Retina (tissue), 1 donor: ENCODE measurements around the gene CSKMT.
"Not testable (repeated sequence)": the region's sequence is repeated elsewhere in the genome, so short reads cannot be mapped to it uniquely, and the experiment has no call there.

Experiments
- DNase-seq: peaks from one replicate; pipeline ENCODE4 v3.0.0-alpha.2; 2016

Gene CSKMT

DNA sequence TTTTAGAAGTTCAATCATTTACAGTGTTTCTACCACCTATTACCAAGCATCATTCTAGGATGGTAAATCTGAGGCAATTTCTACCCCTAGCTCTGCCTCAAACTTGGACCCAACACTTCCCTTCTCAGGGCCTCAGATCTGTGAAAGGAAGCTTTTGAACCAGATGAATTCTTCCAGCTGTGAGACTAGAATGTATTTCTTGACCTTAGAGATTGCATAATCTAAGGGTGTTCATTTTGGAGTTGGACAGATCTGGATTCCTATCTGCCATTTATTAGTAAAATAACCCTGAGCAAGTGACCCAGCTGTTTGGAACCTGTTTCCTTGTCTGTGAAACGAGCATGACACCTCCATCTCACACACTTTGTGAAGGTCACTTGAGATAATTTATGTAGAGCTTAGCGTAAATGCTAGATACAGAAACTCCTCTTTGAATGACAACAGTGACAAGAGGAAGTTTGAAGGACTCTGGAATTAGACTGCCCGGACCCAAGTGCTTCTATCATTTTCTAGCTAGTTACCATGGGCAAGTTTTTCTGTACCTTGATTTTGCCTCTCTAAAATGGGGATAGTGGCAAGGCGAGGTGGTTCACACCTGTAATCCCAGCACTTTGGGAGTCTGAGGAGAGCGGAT lies 8.2 kb upstream of the CSKMT start:
- DNase-seq, result no peak

DNA sequence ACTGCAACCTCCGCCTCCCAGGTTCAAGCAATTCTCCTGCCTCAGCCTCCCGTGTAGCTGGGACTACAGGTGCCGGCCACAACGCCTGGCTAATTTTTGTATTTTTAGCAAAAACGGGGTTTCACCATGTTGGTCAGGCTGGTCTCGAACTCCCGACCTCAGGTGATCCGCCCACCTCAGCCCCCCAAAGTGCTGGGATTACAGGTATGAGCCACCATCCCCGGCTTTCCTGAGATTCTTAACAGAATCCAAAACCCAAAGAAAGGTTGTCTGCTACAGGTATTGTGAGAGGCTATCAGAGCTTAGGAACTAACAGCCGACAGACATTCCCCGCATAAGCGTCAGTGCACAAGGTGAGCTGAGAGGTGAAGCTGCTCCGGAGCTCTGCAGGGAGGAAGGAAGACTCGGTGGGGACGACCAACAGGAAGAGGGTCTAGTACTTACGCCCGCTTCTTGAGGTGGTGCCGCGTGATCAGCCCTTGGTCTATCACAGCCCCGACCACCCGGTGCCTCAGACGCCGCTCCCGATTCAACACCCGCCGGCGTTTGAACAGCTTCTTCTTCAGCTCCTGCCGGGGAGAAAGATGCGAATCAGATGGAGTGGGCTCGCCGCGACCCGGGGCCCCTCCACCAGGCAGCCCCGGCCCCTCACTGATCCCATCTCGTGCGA lies 572 bp upstream of the CSKMT start:
- no peak for DNase-seq

DNA sequence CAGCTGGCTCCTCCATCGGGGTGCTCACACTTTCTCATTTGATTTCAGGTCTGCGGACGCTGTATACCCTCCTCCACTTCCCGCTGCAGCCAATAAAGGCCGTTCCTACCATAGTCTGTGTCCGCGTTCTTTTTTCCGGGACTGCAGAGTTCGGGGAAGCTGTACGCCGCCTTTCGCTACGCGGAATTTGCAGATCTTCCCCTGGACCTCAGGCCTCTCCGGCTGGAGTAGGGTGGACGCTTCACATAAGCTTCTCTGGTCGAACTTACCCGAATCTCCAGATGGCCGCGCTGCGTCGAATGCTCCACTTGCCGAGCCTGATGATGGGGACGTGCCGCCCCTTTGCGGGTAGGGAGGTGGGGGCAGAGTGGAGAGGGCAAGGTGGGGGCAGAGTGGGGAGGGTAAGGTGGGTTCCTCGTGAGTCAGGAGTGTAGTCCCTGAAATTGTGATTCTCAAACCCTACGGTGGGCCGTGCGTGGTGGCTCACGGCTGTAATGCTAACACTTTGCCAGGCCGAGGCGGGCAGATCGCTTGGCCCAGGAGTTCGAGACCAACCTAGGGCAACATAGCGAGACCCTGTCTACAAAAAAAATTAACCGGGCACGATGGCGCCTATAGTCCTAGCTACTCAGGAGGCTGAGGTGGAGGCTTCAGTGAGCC lies 617 bp downstream of the CSKMT start:
- DNase-seq, result no peak

DNA sequence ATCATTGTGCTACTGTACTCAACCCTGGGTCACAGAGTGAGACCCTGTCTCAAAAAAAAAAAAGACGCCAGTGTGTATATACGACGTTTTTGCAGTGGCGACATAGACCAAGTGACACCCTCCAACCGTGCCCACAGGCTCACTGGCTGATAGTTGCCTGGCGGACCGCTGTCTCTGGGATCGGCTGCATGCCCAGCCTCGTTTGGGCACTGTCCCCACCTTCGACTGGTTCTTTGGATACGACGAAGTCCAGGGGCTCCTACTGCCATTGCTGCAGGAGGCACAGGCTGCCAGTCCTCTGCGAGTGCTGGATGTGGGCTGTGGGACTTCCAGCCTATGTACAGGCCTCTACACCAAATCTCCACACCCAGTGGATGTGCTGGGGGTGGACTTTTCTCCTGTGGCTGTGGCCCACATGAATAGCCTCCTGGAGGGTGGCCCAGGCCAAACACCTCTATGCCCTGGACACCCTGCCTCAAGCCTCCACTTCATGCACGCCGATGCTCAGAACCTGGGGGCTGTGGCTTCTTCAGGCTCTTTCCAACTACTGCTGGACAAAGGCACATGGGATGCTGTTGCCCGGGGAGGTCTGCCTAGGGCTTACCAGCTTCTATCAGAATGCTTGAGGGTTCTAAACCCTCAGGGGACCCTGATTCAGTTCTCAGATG lies 1.3 kb downstream of the CSKMT start:
- DNase-seq, result no peak

DNA sequence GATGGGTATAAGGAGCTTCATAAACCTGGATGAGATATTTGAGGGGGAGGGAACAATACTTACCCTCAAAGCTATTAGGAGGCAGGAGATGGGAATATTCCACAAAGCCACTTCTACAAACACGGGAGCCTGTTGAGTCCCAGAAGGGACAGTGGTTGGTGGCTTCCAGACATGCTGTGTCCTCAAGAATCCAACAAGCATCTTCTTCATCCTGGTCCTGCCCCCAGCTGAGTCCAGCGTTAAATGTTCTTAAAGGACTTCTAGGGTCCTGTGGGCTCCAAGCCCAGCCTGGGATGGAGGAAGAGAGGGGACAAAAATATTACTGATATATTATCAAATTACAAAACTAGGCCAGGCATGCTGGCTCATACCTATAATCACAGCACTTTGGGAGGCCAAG lies 2.3 kb downstream of the CSKMT start:
- DNase-seq, result no peak

DNA sequence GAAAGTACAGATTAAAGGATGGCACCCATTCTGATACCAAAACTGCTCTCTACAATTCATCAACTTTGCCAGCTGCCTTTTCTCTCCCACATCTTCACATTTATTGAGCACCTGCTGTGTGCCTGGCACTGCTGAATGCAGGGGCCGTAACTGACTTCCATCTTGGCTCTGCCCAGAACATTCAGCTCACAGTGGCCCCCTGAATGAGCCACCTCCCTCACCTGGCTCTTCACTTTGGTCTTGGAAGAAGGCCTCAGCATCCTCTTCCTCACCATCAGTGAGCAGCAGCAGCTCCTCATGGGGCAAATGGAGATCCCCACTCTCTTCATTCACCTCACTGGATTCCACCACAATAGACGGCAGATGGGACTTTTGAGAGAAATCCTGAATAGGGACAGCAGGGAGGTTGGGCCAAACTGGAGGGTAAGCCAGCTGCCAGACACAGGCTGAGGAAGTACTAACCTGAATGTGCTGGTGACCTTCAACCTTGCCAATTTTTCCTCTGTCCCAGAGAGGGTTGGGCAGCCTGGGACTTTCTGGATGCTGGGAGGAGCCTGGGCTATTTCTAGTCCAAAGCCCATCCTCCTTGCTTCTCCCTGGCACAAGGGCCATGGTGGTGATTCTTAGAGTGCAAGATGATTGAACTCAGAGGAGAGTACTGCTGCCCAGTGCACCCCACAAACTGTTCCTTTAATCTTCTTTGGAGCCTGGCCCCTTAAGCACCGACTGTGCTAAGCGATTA lies 4.5 kb downstream of the CSKMT start:
- DNase-seq, result no peak

DNA sequence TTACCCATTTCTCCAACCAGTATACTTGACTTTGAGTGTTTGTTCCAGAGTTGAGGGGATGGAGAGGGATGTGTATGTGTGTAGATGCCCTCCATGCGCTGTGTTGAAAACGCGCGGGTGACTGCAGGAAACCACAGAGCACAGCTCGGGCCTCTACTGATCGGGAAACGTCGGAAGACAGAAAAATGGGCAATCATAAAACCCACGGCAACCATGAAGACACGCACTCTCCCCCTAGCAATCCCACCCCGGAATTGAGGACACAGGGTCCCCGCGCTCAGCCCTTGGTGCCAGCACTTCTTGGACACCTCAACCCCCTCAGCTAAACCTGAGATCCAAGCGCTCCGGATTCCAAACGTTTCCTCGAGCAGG lies 6.1 kb downstream of the CSKMT start:
- no peak for DNase-seq

DNA sequence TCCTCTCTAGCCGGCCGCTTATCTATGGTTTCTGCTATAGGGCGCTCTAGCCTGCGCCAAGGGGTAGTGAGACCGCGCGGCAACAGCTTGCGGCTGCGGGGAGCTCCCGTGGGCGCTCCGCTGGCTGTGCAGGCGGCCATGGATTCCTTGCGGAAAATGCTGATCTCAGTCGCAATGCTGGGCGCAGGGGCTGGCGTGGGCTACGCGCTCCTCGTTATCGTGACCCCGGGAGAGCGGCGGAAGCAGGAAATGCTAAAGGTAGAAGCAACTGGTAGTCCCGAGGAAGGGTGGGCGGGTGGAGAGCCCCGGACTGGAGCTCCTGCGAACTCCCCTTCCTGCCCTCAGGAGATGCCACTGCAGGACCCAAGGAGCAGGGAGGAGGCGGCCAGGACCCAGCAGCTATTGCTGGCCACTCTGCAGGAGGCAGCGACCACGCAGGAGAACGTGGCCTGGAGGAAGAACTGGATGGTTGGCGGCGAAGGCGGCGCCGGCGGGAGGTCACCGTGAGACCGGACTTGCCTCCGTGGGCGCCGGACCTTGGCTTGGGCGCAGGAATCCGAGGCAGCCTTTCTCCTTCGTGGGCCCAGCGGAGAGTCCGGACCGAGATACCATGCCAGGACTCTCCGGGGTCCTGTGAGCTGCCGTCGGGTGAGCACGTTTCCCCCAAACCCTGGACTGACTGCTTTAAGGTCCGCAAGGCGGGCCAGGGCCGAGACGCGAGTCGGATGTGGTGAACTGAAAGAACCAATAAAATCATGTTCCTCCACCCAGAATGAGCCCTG lies 6.7 kb downstream of the CSKMT start, which contains the start of the genes LBHD1 and UQCC3:
TSS of gene LBHD1 (minus strand) at position 660 of the 782 bp plus-strand sequence. CDS start 2,236 bp downstream, outside the sequence.
TSS of gene UQCC3 (plus strand) at position 66 of the 782 bp plus-strand sequence. CDS start at position 139, 73 bp downstream.
- DNase-seq, result peak; percentile 97

DNA sequence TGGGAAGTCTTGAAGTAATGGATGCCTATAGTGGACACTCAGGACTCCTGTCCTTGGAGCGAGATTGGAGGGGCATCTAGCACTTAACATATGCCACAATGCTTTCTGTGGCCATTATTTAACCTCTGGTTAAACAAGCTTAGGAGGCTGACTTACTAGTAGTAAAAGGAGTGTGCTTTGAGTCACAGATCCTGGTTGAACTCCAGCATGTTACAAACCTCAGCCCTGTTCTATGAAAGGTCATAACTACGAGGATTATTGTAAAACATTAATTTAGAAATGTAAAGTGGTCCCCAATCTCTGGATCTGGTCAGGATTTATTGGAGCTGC lies 8.0 kb downstream of the CSKMT start:
- DNase-seq, result no peak

DNA sequence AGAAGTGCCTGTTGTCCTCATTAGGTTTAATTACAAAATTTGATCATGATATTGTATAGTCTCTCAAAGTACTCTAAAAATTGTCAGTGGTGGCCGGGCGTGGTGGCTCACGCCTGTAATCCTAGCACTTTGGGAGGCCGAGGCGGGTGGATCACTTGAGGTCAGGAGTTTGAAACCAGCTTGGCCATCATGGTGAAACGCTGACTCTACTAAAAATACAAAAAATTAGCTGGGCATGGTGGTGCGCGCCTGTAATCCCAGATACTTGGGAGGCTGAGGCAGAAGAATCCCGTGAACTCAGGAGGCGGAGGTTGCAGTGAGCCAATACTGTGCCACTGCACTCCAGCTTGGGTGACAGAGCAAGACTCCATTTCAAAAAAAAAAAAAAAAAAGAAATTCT lies 10.3 kb downstream of the CSKMT start:
- DNase-seq, result not testable (repeated sequence)

DNA sequence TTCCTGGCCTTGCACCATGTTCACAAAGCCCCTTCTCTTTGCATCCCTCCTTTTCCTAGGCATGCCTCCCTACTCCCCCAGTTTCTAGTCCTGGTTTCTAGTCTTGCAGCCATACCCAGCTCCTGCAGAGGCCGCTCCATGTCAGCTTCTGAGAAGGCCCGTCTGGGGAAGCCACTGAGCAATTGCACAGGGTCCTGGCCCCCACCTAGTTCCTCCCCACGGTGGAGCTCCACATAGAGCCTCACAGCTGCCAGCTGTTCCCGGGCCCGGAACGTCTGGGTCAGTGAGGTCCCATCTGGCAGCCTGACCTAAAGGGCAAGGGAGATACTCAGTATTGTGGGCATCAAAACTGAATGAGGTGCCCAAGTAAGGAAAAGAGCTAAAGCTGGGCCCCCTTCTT lies 11.6 kb downstream of the CSKMT start:
- no peak for DNase-seq

DNA sequence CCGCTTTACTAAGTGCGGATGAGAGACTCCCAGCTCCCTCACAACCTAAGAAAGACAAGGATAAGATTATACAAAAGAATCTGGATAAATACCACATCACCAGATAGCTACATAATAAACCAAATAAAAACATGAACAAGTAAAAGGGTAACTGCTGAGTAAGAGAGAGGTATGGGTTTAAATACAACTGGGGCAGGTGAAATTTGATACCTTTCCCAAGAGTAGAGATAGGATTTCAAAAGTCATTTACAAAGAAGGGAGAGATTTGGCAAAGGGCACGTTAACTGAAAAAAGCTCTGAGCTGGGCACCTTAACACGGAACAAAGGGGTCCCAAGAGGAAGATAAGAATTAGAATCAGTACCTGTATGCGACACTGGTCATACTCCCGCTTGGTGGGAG lies 12.0 kb downstream of the CSKMT start:
- no peak for DNase-seq

DNA sequence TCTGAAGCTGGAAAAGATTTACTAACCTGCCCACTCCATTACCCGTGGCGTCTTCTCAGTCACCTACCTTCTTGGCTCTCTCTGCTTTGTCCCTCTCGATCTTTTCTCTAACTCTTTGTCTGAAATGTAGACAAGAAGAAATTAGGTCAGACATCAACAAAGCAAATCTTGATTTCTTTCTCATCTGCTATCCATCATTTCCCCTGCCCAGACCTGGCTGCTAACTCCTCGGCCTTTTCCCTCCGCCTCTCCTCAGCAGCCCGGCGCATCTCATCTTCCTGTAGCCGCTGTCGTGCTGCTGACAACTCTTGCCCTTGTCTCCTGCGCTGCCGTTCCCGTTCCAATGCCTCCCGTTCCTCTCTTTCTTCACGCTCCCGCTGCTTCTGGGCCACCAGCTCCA lies 12.6 kb downstream of the CSKMT start:
- DNase-seq, result no peak

DNA sequence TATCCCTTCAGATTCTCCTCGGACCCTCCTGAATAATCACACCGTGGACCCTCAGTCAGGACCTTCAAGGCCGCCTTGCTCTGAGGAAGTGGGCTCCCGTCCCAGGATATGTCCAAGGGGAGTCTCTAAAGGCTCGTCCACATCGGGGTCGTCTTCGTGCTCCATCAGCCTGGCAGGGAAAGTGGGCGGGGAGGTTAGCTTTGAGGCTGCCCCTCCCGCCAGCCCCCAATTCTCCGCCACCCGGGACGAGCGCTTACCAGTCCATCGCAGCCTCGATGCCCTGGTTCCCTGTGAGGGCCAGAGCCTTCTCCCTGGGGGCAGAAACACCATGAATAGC lies 13.3 kb downstream of the CSKMT start:
- no peak for DNase-seq

DNA sequence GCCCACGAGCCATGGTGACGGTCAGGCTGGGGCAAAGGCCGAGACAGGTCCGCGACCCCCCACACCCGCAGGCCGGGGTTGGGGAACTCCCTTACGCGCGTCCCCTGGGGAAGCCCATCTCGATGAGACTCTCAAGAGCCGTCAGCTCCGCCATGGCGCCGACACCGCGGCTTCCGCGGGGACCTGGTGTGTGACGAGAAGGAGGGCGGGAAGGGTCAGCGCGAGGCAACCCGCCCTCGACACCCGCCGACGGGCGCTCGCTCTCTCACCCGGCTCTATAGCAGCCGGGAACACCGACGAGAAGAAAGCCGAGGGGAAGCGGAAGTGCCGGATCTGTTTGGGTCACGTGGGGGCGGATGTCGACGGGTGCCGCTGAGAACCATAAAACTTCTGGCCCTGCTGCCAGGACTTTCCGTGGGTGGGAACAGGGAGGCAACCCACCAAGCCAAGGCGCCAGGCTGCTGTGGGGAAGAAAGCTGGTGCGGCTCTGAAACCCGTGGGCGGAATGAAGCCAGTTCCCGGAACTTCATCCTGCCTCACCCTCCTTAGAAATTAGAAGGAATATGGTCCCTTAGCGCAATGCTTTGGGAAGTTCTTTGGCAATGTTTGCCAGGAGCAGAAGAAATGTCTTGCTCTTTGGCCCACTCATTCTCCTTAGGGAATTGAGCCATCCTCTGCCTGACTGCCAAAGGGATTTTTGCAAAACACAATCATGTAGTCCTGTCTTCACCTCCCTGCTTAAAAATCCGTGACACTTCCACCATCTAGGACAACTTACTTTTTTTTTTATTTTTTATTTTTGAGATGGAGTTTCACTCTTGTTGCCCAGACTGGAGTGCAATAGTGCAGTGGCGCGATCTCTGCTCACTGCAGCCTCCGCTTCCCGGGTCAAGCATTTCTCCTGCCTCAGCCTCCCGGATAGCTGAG lies 13.9 kb downstream of the CSKMT start, which contains the start of gene UBXN1:
TSS of gene UBXN1 (minus strand) at position 304 of the 927 bp plus-strand sequence. CDS start at position 154, 150 bp downstream.
- DNase-seq, result peak; percentile 92

DNA sequence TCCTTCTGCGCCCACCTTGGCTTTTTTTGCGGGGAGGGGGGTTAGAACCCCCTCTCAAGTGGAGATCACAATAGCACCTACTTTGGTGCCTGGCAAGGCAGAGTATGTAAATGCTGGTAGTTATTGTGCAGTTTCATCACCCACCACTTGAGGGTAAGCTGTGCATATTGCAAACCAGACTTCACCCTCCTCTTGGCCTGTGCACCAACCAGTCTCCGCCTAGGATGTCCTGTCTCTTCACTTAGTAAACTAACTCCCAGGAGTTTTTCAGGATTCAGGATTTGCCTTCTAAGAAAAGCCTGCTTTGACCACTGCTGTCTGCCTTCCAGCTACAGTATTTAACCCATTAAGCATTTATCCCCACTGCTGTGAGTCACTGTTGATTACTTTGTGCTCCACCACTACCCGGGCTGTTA lies 15.7 kb downstream of the CSKMT start:
- no peak for DNase-seq

DNA sequence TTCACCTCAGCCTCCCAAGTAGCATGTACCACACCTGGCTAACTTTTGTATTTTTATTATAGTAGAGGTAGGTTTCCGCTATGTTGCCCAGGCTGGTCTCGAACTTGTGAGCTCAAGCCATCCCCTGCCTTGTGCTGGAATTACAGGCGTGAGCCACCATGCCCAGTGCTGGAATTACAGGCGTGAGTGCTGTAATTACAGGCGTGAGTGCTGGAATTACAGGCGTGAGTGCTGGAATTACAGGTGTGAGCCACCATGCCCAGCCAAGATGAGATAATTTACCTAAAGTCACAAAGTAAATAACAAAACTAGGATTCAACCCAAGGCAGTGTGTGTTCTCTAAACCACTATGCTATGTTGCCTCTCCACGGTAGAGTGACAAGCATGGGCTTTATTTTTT lies 17.4 kb downstream of the CSKMT start:
- no peak for DNase-seq

DNA sequence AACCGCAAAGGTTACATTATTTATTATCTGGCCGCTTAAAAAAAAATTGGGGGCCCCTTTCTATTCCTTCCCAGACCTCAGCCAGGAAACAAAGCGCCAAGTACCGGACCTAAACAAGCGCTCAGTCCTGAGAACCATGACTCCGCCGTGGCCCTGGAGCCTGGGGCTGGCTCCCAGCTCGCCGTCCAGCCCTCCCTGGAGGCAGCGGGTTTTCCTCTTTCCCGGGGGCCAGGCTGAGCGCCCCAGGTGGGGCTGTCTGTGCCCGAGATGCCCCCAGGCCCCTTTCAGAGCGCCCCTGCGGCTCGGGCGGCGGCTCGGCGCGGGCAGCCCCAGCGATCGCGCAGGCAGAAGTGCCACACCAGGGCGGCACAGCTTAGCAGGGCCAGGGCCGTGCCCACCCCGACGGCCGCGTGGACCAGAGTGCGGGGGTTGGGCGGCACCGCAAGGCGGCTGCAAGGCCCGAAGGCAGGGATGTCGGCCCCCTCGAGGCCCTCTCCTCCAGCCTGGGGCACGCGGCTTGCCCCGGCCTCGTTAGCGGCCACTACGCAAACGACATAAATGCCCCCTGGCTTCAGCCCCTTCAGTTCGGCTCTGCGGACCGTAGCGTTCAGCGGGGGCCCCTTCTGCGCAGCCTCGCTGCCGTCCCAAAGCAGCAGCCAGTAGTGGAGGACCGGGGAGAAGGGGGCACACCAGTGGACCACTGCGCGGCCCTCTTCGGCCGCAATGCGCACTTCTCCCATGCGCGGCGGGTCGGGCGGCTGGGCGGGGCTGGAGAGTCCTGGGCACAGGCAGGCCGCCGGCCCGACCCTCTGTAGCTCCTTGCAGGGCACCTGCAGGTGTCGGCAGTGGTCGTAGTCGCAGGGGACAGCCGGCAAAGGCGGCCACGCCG lies 22.6 kb downstream of the CSKMT start:
- DNase-seq, result peak; percentile 76

DNA sequence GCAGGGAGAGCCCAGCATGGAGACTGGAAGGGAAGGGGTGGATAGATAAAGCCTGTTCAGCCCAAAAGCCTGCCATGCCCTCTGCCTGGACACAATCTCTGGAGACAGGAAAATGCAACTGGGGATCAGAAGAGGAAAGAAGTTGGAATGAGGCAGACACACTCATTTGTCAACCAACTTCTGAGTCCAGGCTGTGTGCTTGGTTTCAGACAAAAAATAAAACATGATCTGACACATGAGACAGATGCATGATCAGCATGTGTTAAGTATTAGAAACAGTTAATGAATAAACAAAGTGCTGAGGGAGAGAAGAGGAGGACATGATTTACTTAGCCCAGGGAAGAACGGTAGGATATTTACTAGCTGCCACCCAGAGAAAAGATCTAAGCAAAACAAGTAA lies 23.4 kb downstream of the CSKMT start:
- DNase-seq, result no peak
